HAP-1 (cell line): ENCODE results near the gene DUSP22.

Source experiments
- DNase-seq, 2 experiments: peaks; one replicate each; pipeline ENCODE4 v3.0.0-alpha.2; 2016 to 2020; ENCODE audit warnings: low spot score in 2 of 2
- H3K27me3 ChIP-seq: fragments of 250-450 bp; sonication (Bioruptor Pico); 2 replicates; pipeline ENCODE4 v1.5.1; 2020; ENCODE audit warnings: low read depth, mild to moderate bottlenecking, moderate library complexity
- H3K36me3 ChIP-seq: fragments of 250-450 bp; sonication (Bioruptor Pico); replicated peaks from 2 replicates; pipeline ENCODE4 v1.5.1; 2020; ENCODE audit warnings: mild to moderate bottlenecking
- H3K4me1 ChIP-seq: fragments of 250-450 bp; sonication (Bioruptor Pico); 2 replicates; pipeline ENCODE4 v1.5.1; 2020; ENCODE audit warnings: mild to moderate bottlenecking
- H3K4me3 ChIP-seq: fragments of 250-450 bp; sonication (Bioruptor Pico); 2 replicates; pipeline ENCODE4 v1.5.1; 2020; ENCODE audit warnings: mild to moderate bottlenecking, moderate library complexity
- H3K9me3 ChIP-seq: fragments of 250-450 bp; sonication (Bioruptor Pico); 2 replicates; pipeline ENCODE4 v1.5.1; 2020; ENCODE audit warnings: mild to moderate bottlenecking, moderate library complexity
- in situ Hi-C: fragments of 300-500 bp; cut with MboI; formaldehyde crosslinking; loops from 3 replicates; pipeline ENCODE4 v1.14.3; 2020; ENCODE audit warnings: low sequenced_read_pairs, inconsistent platforms, mixed read lengths

DUSP22 gene

GRCh38 chr6:390914-391558 is 98.7 kb downstream of the DUSP22 start:
- Histone ChIP-seq H3K4me1 (no peaks in the 10 kb centered on the region), H3K36me3 (no peaks in the 10 kb centered on the region), H3K9me3 (no peaks in the 10 kb centered on the region), H3K4me3 (no peak overlapping the region), H3K27me3 (peaks cover 58% of the 10 kb centered on the region)
- DNase-seq = no peak
- in situ Hi-C loops = no loop called here

GRCh38 chr6:391559-392440 is 99.5 kb downstream of the DUSP22 start, which contains the start of gene IRF4:
Gene IRF4, plus strand, starts transcription at chr6:391752. Its CDS starts 1,401 bp downstream, at chr6:393153.
- H3K9me3 ChIP-seq = no peaks in the 10 kb centered on the region
- DNase-seq = no peak
- no peak within 1 kb of the TSS for H3K4me3 ChIP-seq
- H3K27me3 ChIP-seq = peaks cover 61% of the 10 kb centered on the region
- H3K36me3 ChIP-seq = no peaks in the 10 kb centered on the region
- H3K4me1 ChIP-seq = no peaks in the 10 kb centered on the region
- in situ Hi-C loops = no loop called here

DNA sequence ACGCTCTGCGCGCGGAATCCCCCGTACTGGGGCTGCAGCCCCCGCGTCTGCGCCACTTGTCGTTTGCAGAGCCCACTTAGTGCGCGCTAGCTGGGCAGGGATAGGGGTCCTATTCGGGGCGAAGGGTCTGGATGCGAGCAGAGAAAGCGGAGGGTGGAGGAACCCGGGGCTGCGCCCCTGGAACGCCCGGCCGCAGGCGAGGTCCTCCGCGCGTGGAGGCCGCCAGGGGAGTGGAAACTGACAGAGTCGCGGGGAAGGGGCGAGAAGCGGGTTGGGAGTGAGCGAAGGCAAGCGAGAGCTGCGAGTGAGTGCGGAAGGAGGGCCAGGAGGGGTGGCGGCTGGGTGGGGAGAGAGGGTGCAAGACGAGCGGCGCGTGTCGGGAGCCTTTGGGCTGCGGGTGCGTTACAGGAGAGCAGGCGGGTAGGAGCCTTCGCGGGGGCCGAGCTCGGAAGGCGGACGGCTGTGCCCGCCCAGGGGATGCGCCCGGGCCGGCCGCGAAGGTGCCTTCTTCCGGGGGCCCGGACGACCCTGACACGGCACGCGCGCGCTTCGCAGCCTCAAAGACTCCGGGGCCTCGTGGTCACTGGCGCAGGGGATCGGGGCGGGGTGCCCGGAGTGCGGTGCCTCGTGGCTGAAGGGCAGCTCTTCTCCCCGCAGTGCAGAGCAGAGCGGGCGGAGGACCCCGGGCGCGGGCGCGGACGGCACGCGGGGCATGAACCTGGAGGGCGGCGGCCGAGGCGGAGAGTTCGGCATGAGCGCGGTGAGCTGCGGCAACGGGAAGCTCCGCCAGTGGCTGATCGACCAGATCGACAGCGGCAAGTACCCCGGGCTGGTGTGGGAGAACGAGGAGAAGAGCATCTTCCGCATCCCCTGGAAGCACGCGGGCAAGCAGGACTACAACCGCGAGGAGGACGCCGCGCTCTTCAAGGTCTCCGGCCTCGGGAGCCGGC is 100.4 kb downstream of the DUSP22 start:
- H3K9me3 ChIP-seq = no peaks in the 10 kb centered on the region
- no peaks in the 10 kb centered on the region for H3K4me1 ChIP-seq
- no peak overlapping the region for H3K4me3 ChIP-seq
- in situ Hi-C loops = no loop called here
- peaks cover 59% of the 10 kb centered on the region for H3K27me3 ChIP-seq
- DNase-seq = no peak
- no peaks in the 10 kb centered on the region for H3K36me3 ChIP-seq

GRCh38 chr6:393391-394221 is 101.3 kb downstream of the DUSP22 start:
- no peak for DNase-seq
- in situ Hi-C loops = no loop called here
- Histone ChIP-seq H3K4me3 (no peak overlapping the region), H3K4me1 (no peaks in the 10 kb centered on the region), H3K36me3 (no peaks in the 10 kb centered on the region), H3K27me3 (peaks cover 56% of the 10 kb centered on the region), H3K9me3 (no peaks in the 10 kb centered on the region)

DNA sequence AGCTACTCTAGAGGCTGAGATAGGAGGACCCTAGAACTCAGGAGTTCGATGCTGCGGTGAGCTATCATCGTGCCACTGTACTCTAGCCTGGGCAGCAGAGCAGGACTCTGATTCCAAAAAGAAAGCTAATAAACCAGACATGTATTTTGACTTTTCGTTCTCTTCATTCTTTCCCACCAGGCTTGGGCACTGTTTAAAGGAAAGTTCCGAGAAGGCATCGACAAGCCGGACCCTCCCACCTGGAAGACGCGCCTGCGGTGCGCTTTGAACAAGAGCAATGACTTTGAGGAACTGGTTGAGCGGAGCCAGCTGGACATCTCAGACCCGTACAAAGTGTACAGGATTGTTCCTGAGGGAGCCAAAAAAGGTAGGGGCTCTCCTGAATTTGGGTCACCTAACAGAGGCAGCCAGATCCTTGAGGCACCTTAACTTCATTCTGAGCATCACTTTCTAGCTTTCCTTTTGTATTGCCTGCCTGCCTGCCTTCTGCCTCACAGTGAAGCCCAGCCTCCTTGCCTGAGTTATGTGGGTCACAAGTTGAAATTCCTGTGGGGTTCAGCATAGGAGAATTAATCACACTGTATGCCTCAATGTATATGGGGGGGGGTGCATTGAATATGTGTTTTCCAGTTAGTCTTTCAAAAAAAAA is 102.5 kb downstream of the DUSP22 start:
- Histone ChIP-seq H3K27me3 (peaks cover 46% of the 10 kb centered on the region), H3K4me1 (no peaks in the 10 kb centered on the region), H3K9me3 (no peaks in the 10 kb centered on the region), H3K36me3 (no peaks in the 10 kb centered on the region), H3K4me3 (no peak overlapping the region)
- no peak for DNase-seq
- in situ Hi-C loops = no loop called here

DNA sequence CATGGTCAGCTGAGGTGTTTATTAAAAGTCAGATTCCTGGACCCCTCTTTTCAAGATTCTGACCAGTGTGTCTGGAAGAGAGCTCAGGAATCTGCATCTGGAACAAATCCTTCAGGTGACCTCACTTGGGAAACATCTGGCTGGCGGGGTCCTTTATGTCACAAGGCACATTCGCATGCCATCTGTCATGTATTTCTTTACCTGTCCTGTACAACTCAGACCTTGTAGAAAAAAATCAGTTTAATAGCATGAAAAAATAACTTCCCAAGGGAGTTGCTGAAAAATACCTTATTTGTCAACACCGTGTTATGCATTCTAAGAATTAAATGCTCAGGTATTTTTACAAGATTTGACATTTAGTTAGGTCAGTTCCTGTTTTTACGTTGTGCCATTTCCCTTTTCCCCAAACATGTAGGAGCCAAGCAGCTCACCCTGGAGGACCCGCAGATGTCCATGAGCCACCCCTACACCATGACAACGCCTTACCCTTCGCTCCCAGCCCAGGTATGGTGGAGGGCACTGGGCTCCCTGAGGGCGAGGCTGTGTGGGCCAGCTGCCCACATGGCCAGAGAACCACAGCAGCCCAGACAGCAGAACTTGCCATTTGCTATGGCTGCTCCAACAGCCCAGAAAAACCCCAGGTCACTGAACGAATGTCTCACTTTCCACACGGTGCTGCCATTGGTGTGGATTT is 103.3 kb downstream of the DUSP22 start:
- no peak for DNase-seq
- H3K36me3 ChIP-seq = no peaks in the 10 kb centered on the region
- no peaks in the 10 kb centered on the region for H3K9me3 ChIP-seq
- in situ Hi-C loops = no loop called here
- H3K4me3 ChIP-seq = no peak overlapping the region
- H3K27me3 ChIP-seq = peaks cover 38% of the 10 kb centered on the region
- H3K4me1 ChIP-seq = no peaks in the 10 kb centered on the region

DNA sequence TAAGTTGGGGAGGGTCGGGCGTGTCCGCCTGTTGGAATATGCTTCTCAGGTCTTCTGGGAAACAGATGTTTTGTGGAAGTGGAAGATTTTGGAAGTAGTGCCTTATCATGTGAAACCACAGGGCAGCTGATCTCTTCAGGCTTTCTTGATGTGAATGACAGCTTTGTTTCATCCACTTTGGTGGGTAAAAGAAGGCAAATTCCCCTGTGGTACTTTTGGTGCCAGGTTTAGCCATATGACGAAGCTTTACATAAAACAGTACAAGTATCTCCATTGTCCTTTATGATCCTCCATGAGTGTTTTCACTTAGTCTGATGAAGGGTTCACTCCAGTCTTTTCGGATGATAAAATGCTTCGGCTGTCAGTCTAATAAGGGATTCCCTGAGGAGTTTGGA is 103.8 kb downstream of the DUSP22 start:
- DNase-seq = no peak
- Histone ChIP-seq H3K4me1 (no peaks in the 10 kb centered on the region), H3K4me3 (no peak overlapping the region), H3K9me3 (no peaks in the 10 kb centered on the region), H3K27me3 (peaks cover 33% of the 10 kb centered on the region), H3K36me3 (no peaks in the 10 kb centered on the region)
- in situ Hi-C loops = no loop called here

GRCh38 chr6:397056-397455 is 104.8 kb downstream of the DUSP22 start:
- Histone ChIP-seq H3K27me3 (peaks cover 27% of the 10 kb centered on the region), H3K4me1 (no peaks in the 10 kb centered on the region), H3K9me3 (no peaks in the 10 kb centered on the region), H3K36me3 (no peaks in the 10 kb centered on the region), H3K4me3 (no peak overlapping the region)
- in situ Hi-C loops = no loop called here
- DNase-seq = no peak

- in situ Hi-C loops = no loop called here
These were observed 105.3 kb downstream of the DUSP22 start for GRCh38 chr6:397604-398003.

GRCh38 chr6:398065-398464 is 105.8 kb downstream of the DUSP22 start:
- peaks cover 17% of the 10 kb centered on the region for H3K27me3 ChIP-seq
- H3K4me1 ChIP-seq = no peaks in the 10 kb centered on the region
- H3K9me3 ChIP-seq = no peaks in the 10 kb centered on the region
- in situ Hi-C loops = no loop called here
- H3K36me3 ChIP-seq = no peaks in the 10 kb centered on the region
- DNase-seq = no peak
- no peak overlapping the region for H3K4me3 ChIP-seq

More at GRCh38 chr6:397604-398003, 105.3 kb downstream of the DUSP22 start:
- Histone ChIP-seq H3K9me3 (no peaks in the 10 kb centered on the region), H3K4me1 (no peaks in the 10 kb centered on the region), H3K27me3 (peaks cover 21% of the 10 kb centered on the region), H3K36me3 (no peaks in the 10 kb centered on the region), H3K4me3 (no peak overlapping the region)
- no peak for DNase-seq

DNA sequence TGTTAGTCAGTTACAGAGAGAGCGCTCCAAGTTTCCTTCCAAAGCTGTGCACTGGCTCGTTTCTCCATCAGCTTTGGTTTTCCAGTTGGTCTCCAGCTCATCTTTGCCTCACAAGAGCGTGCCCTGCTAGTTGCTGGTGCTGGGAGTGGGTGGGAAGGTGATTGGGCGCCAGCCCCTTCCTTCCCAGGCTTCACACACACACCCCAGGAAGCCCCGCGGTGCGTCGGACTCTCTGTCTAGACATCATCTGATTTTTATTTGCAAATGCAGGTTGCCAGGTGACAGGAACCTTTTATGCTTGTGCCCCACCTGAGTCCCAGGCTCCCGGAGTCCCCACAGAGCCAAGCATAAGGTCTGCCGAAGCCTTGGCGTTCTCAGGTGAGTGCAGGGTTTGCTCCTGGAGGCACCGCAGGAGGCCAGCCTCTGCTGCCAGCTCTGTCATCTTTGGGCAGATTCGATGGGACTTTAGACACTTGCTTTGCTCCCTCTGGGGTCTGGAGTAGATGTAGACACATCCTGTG is 106.3 kb downstream of the DUSP22 start:
- Histone ChIP-seq H3K27me3 (peaks cover 17% of the 10 kb centered on the region), H3K4me1 (no peaks in the 10 kb centered on the region), H3K4me3 (no peak overlapping the region), H3K36me3 (no peaks in the 10 kb centered on the region), H3K9me3 (no peaks in the 10 kb centered on the region)
- in situ Hi-C loops = no loop called here
- DNase-seq = no peak
